ENCODE results near the gene PRKCE.

DNA sequence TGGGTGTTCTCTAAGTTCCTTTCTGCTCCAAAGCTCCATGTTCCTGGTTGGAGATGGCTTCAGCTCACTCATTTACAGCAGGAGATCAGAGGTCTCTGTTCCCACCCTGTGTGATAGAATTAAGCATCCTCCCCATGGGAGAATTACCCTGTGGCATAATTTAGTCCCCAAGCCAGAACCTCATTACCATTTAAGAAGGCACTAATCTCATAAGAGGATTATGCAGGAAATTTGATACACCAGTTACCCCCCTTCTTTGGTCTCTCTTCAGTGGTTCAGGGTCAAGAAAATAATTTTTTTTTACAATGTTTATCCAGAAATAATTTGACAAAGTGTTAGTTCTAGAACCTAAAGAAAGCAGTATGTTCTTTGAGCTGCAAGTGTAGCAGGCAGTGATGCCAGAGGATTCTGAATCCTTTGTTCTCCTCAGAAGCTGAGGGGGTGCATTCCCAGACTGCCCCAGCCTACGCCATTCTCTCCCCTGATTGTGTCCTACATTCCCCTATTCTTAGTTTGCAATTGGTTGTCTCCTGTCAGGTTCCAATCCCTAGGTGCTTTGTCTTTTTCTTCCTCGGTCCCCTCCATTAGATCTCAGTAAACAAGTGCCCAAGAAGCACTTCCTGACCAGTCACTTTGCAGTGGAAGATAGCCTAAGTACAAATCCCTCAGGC lies 163.6 kb downstream of the PRKCE start:
- no peak for TF ChIP-seq CTCF (IDR thresholded peaks at IDR 0.05 in 2 of 3, conservative IDR thresholded peaks at IDR 0.05 in 1 of 3; ENCODE audit: borderline replicate concordance in 1 of 3, insufficient read depth in 1 of 3, low read depth in 2 of 3, low read length in 2 of 3)
- TF ChIP-seq POLR2A (IDR thresholded peaks at IDR 0.05; ENCODE audit: borderline replicate concordance, extremely low read depth, insufficient read depth, insufficient read length), result no peak
- no peak for TF ChIP-seq POLR2AphosphoS5 (IDR thresholded peaks at IDR 0.05; ENCODE audit: low read depth, low read length)
- TF ChIP-seq YY1 (IDR thresholded peaks at IDR 0.05; ENCODE audit: extremely low read depth, insufficient replicate concordance, low read depth, low read length), result no peak
- no peak for TF ChIP-seq REST (IDR thresholded peaks at IDR 0.05; ENCODE audit: low read depth)
- TF ChIP-seq ZNF274 (IDR thresholded peaks at IDR 0.05; ENCODE audit: low read depth, low read length), result no peak
